ENCODE data around the gene ANAPC2. TPM values are rescaled to one million over a fixed set of nuclear protein-coding genes. Genes with fewer than 3 reads are reported as not detected.

The ANAPC2 gene
- total RNA-seq, 1 donor = 22.9 TPM

DNA sequence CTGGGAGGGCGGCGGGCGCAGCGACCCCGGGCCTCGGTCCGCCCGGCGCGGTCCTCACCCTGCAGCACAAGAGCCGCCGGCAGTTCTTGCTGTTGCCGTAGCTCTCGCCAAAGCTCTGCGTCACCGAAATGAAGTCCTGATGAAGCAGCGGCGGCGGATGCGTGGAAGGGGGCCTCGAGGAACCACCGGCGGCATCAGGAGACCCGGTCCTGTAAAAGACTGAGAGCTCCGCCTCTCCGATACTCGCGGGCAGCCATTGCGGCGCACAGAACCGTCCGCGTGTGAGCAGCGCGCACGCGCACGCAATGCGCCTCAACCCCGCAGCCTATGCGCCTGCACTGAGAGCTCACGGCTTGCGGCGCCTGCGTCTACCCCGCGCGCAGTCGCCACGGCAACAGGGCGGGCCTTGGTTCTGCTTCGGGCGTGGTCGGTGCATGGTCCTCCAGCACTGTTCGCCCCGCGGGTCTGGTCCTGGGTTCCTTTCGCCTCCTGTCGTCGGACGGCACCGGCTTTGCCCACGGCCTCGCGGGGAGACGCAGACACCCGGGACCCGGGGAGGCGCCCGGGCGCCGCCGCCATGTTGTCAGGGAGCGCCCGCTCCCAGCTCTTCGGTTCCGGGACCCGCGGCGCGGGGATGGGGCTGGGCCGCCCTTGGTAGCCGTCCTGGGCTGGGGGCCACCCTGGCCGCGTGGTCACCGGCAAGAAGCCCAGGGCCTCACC is 58.7 kb downstream of the ANAPC2 start:
- peak overlapping the region; percentile 81 for H3K4me3 ChIP-seq (ENCODE audit: low read depth, low read length)
- TF ChIP-seq, protein P1, sequence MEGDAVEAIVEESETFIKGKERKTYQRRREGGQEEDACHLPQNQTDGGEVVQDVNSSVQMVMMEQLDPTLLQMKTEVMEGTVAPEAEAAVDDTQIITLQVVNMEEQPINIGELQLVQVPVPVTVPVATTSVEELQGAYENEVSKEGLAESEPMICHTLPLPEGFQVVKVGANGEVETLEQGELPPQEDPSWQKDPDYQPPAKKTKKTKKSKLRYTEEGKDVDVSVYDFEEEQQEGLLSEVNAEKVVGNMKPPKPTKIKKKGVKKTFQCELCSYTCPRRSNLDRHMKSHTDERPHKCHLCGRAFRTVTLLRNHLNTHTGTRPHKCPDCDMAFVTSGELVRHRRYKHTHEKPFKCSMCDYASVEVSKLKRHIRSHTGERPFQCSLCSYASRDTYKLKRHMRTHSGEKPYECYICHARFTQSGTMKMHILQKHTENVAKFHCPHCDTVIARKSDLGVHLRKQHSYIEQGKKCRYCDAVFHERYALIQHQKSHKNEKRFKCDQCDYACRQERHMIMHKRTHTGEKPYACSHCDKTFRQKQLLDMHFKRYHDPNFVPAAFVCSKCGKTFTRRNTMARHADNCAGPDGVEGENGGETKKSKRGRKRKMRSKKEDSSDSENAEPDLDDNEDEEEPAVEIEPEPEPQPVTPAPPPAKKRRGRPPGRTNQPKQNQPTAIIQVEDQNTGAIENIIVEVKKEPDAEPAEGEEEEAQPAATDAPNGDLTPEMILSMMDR (IDR thresholded peaks at IDR 0.05; ENCODE audit: insufficient read depth, low read depth, low read length) = no peak
- peak; percentile 92 for DNase-seq (ENCODE audit: low read depth)

GRCh38 chr9:137128862-137129455 is 59.4 kb downstream of the ANAPC2 start:
- peak overlapping the region; percentile 81 for H3K4me3 ChIP-seq (ENCODE audit: low read depth, low read length)
- peak; percentile 60 for DNase-seq (ENCODE audit: low read depth)

GRCh38 chr9:137128158-137128861 is 60.0 kb downstream of the ANAPC2 start:
- TF ChIP-seq, protein P1 (IDR thresholded peaks at IDR 0.05; ENCODE audit: insufficient read depth, low read depth, low read length) = no peak
- H3K4me3 ChIP-seq (ENCODE audit: low read depth, low read length) = peak overlapping the region; percentile 81
- DNase-seq (ENCODE audit: low read depth) = no peak

More at GRCh38 chr9:137128862-137129455, 59.4 kb downstream of the ANAPC2 start:
- TF ChIP-seq, protein P1 (IDR thresholded peaks at IDR 0.05; ENCODE audit: insufficient read depth, low read depth, low read length) = no peak

GRCh38 chr9:137127301-137128157 is 60.8 kb downstream of the ANAPC2 start:
- peak overlapping the region; percentile 81 for H3K4me3 ChIP-seq (ENCODE audit: low read depth, low read length)
- peak; percentile 58 for DNase-seq (ENCODE audit: low read depth)
- TF ChIP-seq, protein P1 (IDR thresholded peaks at IDR 0.05; ENCODE audit: insufficient read depth, low read depth, low read length) = no peak

DNA sequence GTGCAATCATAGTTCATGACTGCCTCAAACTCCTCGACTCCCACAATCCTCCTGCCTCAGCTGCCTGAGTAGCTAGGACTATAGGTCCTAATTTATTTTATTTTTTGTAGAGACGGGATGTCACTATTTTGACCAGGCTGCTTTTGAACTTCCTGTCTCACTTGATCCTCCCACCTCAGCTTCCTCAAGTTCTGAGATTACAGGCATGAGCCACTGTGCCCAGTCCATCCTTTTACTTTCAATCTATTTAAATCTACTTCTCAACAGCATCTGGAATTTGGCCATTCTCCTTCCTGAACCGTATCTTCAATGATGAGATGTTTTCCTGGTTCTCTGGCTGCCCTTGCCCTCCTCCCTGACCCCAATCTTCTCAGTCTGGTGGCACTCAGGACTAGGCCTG is 61.6 kb downstream of the ANAPC2 start:
- peak overlapping the region; percentile 81 for H3K4me3 ChIP-seq (ENCODE audit: low read depth, low read length)
- TF ChIP-seq, protein P1 (IDR thresholded peaks at IDR 0.05; ENCODE audit: insufficient read depth, low read depth, low read length) = no peak
- DNase-seq (ENCODE audit: low read depth) = no peak

Small RNAs within 50 kb of the gene (small RNA-seq; reads per million reads assigned to genes)
- gene MIR3621 = not detected

Other genes starting within 250 kb of the ANAPC2 start
- gene FBXW5, start 243.8 kb downstream of the ANAPC2 start, total RNA-seq = 104 and 115 TPM in 2 replicates
- gene C8G, start 243.3 kb downstream of the ANAPC2 start, total RNA-seq = 0.86 TPM in 1 of 2 replicates, not detected in the other
- gene LCN12, start 236.3 kb downstream of the ANAPC2 start, total RNA-seq = 0.86 TPM in 1 of 2 replicates, not detected in the other
- 10.8 and 21.9 TPM in 2 replicates for gene PTGDS, start 211.1 kb downstream of the ANAPC2 start, total RNA-seq
- 3.2 and 3.5 TPM in 2 replicates for gene LCNL1, start 205.6 kb downstream of the ANAPC2 start, total RNA-seq
- 9.9 and 18.0 TPM in 2 replicates for gene PAXX, start 196.1 kb downstream of the ANAPC2 start, total RNA-seq
- 19.0 and 43.2 TPM in 2 replicates for gene CLIC3, start 192.0 kb downstream of the ANAPC2 start, total RNA-seq
- gene ABCA2, start 160.3 kb downstream of the ANAPC2 start, total RNA-seq = 14.7 and 15.5 TPM in 2 replicates
- not detected in 2 replicates for gene FUT7, start 156.5 kb downstream of the ANAPC2 start, total RNA-seq
- gene NPDC1, start 142.4 kb downstream of the ANAPC2 start, total RNA-seq = 6.4 and 13.0 TPM in 2 replicates
- not detected in 2 replicates for gene ENTPD2, start 134.5 kb downstream of the ANAPC2 start, total RNA-seq
- 5.2 TPM in 2 replicates for gene SAPCD2, start 118.0 kb downstream of the ANAPC2 start, total RNA-seq
- 16.0 and 31.2 TPM in 2 replicates for gene UAP1L1, start 111.0 kb downstream of the ANAPC2 start, total RNA-seq
- gene MAN1B1, start 101.6 kb downstream of the ANAPC2 start, total RNA-seq = 65.6 and 65.7 TPM in 2 replicates
- gene DPP7, start 73.8 kb downstream of the ANAPC2 start, total RNA-seq = 41.5 and 44.8 TPM in 2 replicates
- under 0.01 TPM in 1 of 2 replicates, not detected in the other for gene GRIN1, start 49.4 kb downstream of the ANAPC2 start, total RNA-seq
- gene LRRC26, start 18.5 kb downstream of the ANAPC2 start, total RNA-seq = not detected in 2 replicates
- gene TMEM210, start 16.5 kb downstream of the ANAPC2 start, total RNA-seq = not detected in 2 replicates
- 58.7 and 81.5 TPM in 2 replicates for gene SSNA1, start 116 bp upstream of the ANAPC2 start, total RNA-seq
- 6.9 and 8.1 TPM in 2 replicates for gene TPRN, start 12.2 kb upstream of the ANAPC2 start, total RNA-seq
- gene TMEM203, start 17.1 kb upstream of the ANAPC2 start, total RNA-seq = 33.2 and 40.2 TPM in 2 replicates
- gene NDOR1, start 17.1 kb upstream of the ANAPC2 start, total RNA-seq = 7.8 and 11.0 TPM in 2 replicates
- under 0.01 TPM in 1 of 2 replicates, not detected in the other for gene RNF208, start 33.7 kb upstream of the ANAPC2 start, total RNA-seq
- under 0.01 and 0.64 TPM in 2 replicates for gene CYSRT1, start 36.6 kb upstream of the ANAPC2 start, total RNA-seq
- not detected in 2 replicates for gene RNF224, start 38.9 kb upstream of the ANAPC2 start, total RNA-seq
- gene SLC34A3, start 42.3 kb upstream of the ANAPC2 start, total RNA-seq = under 0.01 TPM in 1 of 2 replicates, not detected in the other
- gene TUBB4B, start 52.7 kb upstream of the ANAPC2 start, total RNA-seq = 151 and 218 TPM in 2 replicates
- not detected in 2 replicates for gene STPG3, start 62.7 kb upstream of the ANAPC2 start, total RNA-seq
- gene NELFB, start 66.8 kb upstream of the ANAPC2 start, total RNA-seq = 47.1 and 48.6 TPM in 2 replicates
- gene TOR4A, start 89.2 kb upstream of the ANAPC2 start, total RNA-seq = 39.3 and 42.3 TPM in 2 replicates
- under 0.01 and 0.32 TPM in 2 replicates for gene NRARP, start 113.7 kb upstream of the ANAPC2 start, total RNA-seq
- 7.3 and 8.1 TPM in 2 replicates for gene EXD3, start 234.6 kb upstream of the ANAPC2 start, total RNA-seq
- 0.32 TPM in 1 of 2 replicates, not detected in the other for gene NOXA1, start 234.8 kb upstream of the ANAPC2 start, total RNA-seq

All from fibroblast of villous mesenchyme (primary cell).